H1 (cell line): ENCODE results near the gene LRPAP1. TPM values are rescaled to one million over a fixed set of nuclear protein-coding genes. Genes with fewer than 3 reads are reported as not detected.
A peak's percentile ranks its signal among the peaks of the same experiment; 100 is the strongest.

Experiments
- CTCF ChIA-PET: fragments of 300-600 bp; sonication (Branson Sonifier 250); formaldehyde crosslinking; loops from one replicate; lab custom pipeline; 2021; ENCODE audit not compliant: partially characterized antibody; lab: Charles Lee
- POLR2A ChIA-PET: fragments of 300-600 bp; sonication (Branson Sonifier 250); formaldehyde crosslinking; loops from one replicate; lab custom pipeline; 2021; ENCODE audit warnings: inconsistent platforms; ENCODE audit not compliant: partially characterized antibody; lab: Charles Lee
- DNase-seq, 2 experiments: peaks; one replicate each; pipeline versions ENCODE4 v3.0.0 to v3.0.0-alpha.2; 2010 to 2022; ENCODE audit warnings: low spot score in 2 of 2, low read depth in 1 of 2, mixed read lengths in 1 of 2
- FAIRE-seq: peaks from 2 replicates; lab custom pipeline; 2011; peaks lifted over from hg19 to GRCh38; lab: Jason Lieb, UNC
- H2AFZ ChIP-seq: 2 replicates; pipeline ENCODE4 v1.8.1; 2012; ENCODE audit warnings: low read length, inconsistent platforms
- H2AK5ac ChIP-seq: 2 replicates; pipeline ENCODE4 v1.6.1; 2013; ENCODE audit warnings: low read depth, low read length
- H2BK120ac ChIP-seq: replicated peaks from 2 replicates; pipeline ENCODE3; 2013; ENCODE audit warnings: low read depth, low read length, inconsistent platforms
- H2BK12ac ChIP-seq: 2 replicates; pipeline ENCODE4 v1.6.1; 2013; ENCODE audit warnings: low read depth, low read length
- H2BK15ac ChIP-seq: 2 replicates; pipeline ENCODE4 v1.6.1; 2013; ENCODE audit warnings: low read length
- H2BK20ac ChIP-seq: 2 replicates; pipeline ENCODE4 v1.6.1; 2013; ENCODE audit warnings: low read length
- H2BK5ac ChIP-seq: 2 replicates; pipeline ENCODE4 v1.6.1; 2013; ENCODE audit warnings: low read depth, low read length
- H3K14ac ChIP-seq: 2 replicates; pipeline ENCODE4 v1.6.1; 2013; ENCODE audit warnings: inconsistent platforms; ENCODE audit not compliant: insufficient read length
- H3K18ac ChIP-seq: 2 replicates; pipeline ENCODE4 v1.6.1; 2013; ENCODE audit warnings: low read length; ENCODE audit errors: extremely low read depth
- H3K23ac ChIP-seq: 2 replicates; pipeline ENCODE4 v1.6.1; 2013; ENCODE audit warnings: inconsistent platforms; ENCODE audit not compliant: insufficient read length
- H3K23me2 ChIP-seq: 2 replicates; pipeline ENCODE4 v1.6.1; 2013; ENCODE audit warnings: low read depth, low read length
- H3K27ac ChIP-seq: 2 replicates; pipeline ENCODE4 v1.6.1; 2011; ENCODE audit warnings: low read depth, low read length, inconsistent platforms
- H3K27me3 ChIP-seq, 4 experiments: replicated peaks in 1 of 4; 1 replicate in 1 of 4; 2 replicates in 3 of 4; pipeline versions ENCODE4 v1.6.1 to v1.8.1; 2011 to 2013; ENCODE audit warnings: low read length in 3 of 4, mild to moderate bottlenecking in 3 of 4, inconsistent platforms in 2 of 4, mixed read lengths in 2 of 4, moderate library complexity in 1 of 4; ENCODE audit not compliant: control insufficient read depth in 3 of 4, insufficient read depth in 3 of 4; ENCODE audit errors: extremely low read depth in 1 of 4
- H3K36me3 ChIP-seq, 4 experiments: 2 replicates each; pipeline versions ENCODE4 v1.6.1 to v1.8.1; 2011 to 2013; ENCODE audit warnings: mild to moderate bottlenecking in 4 of 4, low read length in 3 of 4, moderate library complexity in 2 of 4, control low read depth in 1 of 4, inconsistent platforms in 1 of 4; ENCODE audit not compliant: insufficient read depth in 4 of 4, control insufficient read depth in 2 of 4
- H3K4ac ChIP-seq: replicated peaks from 2 replicates; pipeline ENCODE3; 2013; ENCODE audit warnings: low read length, low read depth, mixed read lengths, inconsistent platforms; ENCODE audit not compliant: insufficient read length
- H3K4me1 ChIP-seq, 4 experiments: replicated peaks in 1 of 4; 1 replicate in 1 of 4; 2 replicates in 3 of 4; pipeline versions ENCODE4 v1.6.1 to v1.8.1; 2011 to 2013; ENCODE audit warnings: low read length in 3 of 4, inconsistent platforms in 2 of 4, mixed read lengths in 1 of 4; ENCODE audit not compliant: insufficient read depth in 4 of 4, control insufficient read depth in 3 of 4
- H3K4me2 ChIP-seq, 2 experiments: 2 replicates each; pipeline versions ENCODE4 v1.6.1 to v1.8.1; 2011 to 2013; ENCODE audit warnings: low read depth in 2 of 2, low read length in 2 of 2, control low read depth in 1 of 2, inconsistent platforms in 1 of 2, mild to moderate bottlenecking in 1 of 2; ENCODE audit not compliant: insufficient read depth in 1 of 2
- H3K4me3 ChIP-seq, 4 experiments: fragments of 200-600, 300-600 bp in 1 of 4; sonication (generic), shearing (Covaris generic), sonication (Bioruptor Twin) in 1 of 4; 2 replicates each; pipeline versions ENCODE4 v1.5.1 to v1.8.1; 2011 to 2016; ENCODE audit warnings: low read length in 4 of 4, low read depth in 3 of 4, control low read depth in 2 of 4, inconsistent platforms in 2 of 4, mild to moderate bottlenecking in 2 of 4, mixed read lengths in 1 of 4, moderate library complexity in 1 of 4; ENCODE audit not compliant: insufficient read depth in 2 of 4; ENCODE audit errors: extremely low read depth in 1 of 4
- H3K56ac ChIP-seq: replicated peaks from 2 replicates; pipeline ENCODE3; 2013; ENCODE audit warnings: low read depth, mild to moderate bottlenecking, mixed read lengths, low read length, inconsistent platforms; ENCODE audit not compliant: insufficient read length
- H3K79me1 ChIP-seq: 2 replicates; pipeline ENCODE4 v1.6.1; 2013; ENCODE audit warnings: low read depth, low read length, control low read depth
- H3K79me2 ChIP-seq, 2 experiments: 2 replicates each; pipeline versions ENCODE4 v1.6.1 to v1.8.1; 2012 to 2013; ENCODE audit warnings: low read length in 2 of 2, mild to moderate bottlenecking in 2 of 2, inconsistent platforms in 1 of 2; ENCODE audit not compliant: insufficient read depth in 2 of 2, control insufficient read depth in 1 of 2
- H3K9ac ChIP-seq, 4 experiments: replicated peaks in 1 of 4; 1 replicate in 1 of 4; 2 replicates in 3 of 4; pipeline versions ENCODE4 v1.6.1 to v1.8.1; 2011 to 2013; ENCODE audit warnings: low read depth in 3 of 4, low read length in 3 of 4, control low read depth in 2 of 4, mild to moderate bottlenecking in 2 of 4, moderate library complexity in 2 of 4, inconsistent platforms in 1 of 4; ENCODE audit errors: extremely low read depth in 1 of 4
- H3K9me3 ChIP-seq, 2 experiments: 2 replicates each; pipeline versions ENCODE4 v1.6.1 to v1.8.1; 2012 to 2013; ENCODE audit warnings: mild to moderate bottlenecking in 2 of 2, moderate library complexity in 2 of 2, control low read depth in 1 of 2, inconsistent platforms in 1 of 2, low read depth in 1 of 2, low read length in 1 of 2, mixed read lengths in 1 of 2; ENCODE audit not compliant: insufficient read depth in 2 of 2
- H4K20me1 ChIP-seq, 2 experiments: replicated peaks in 1 of 2; 2 replicates each; pipeline versions ENCODE3 to v1.8.1; 2011 to 2013; ENCODE audit warnings: inconsistent platforms in 2 of 2, low read length in 2 of 2, mild to moderate bottlenecking in 1 of 2; ENCODE audit not compliant: insufficient read depth in 2 of 2, control insufficient read depth in 1 of 2
- H4K5ac ChIP-seq: 2 replicates; pipeline ENCODE4 v1.6.1; 2013; ENCODE audit warnings: low read length, low read depth, mixed read lengths, inconsistent platforms; ENCODE audit not compliant: insufficient read length
- H4K8ac ChIP-seq: 2 replicates; pipeline ENCODE4 v1.8.0; 2013; ENCODE audit warnings: mild to moderate bottlenecking, moderate library complexity, low read length, inconsistent platforms; ENCODE audit not compliant: insufficient read depth; ENCODE audit errors: extremely low read depth
- H4K91ac ChIP-seq: replicated peaks from 2 replicates; pipeline ENCODE3; 2013; ENCODE audit warnings: low read length, mixed read lengths, inconsistent platforms; ENCODE audit not compliant: insufficient read length
- ASH2L ChIP-seq: fragments of 200-600, 300-600 bp; sonication (generic); IDR thresholded peaks from one replicate; pipeline ENCODE4 v1.7.1; 2017; ENCODE audit warnings: low read length
- ATF2 ChIP-seq: IDR thresholded peaks from 2 replicates; pipeline ENCODE4 v1.6.1; 2012; ENCODE audit warnings: low read length, inconsistent platforms
- BCL11A ChIP-seq, 2 experiments: IDR thresholded peaks; one replicate each; pipeline ENCODE4 v1.6.1; 2011; ENCODE audit warnings: low read depth in 2 of 2, low read length in 2 of 2, mild to moderate bottlenecking in 2 of 2
- CBX8 ChIP-seq: fragments of 300-800, 300-1000 bp; sonication (generic); IDR thresholded peaks from 2 replicates; pipeline ENCODE4 v1.7.1; 2016; ENCODE audit warnings: low read depth, low read length, borderline replicate concordance
- CHD1 ChIP-seq: IDR thresholded peaks from 2 replicates; pipeline ENCODE4 v1.6.1; 2012; ENCODE audit warnings: low read depth, low read length, improper control_type of control experiment
- GTF2F1 ChIP-seq: IDR thresholded peaks from 2 replicates; pipeline ENCODE4 v1.6.1; 2012; ENCODE audit warnings: low read depth, low read length, improper control_type of control experiment, borderline replicate concordance
- NANOG ChIP-seq: IDR thresholded peaks from 2 replicates; pipeline ENCODE4 v1.6.1; 2011; ENCODE audit warnings: low read length, low read depth, mild to moderate bottlenecking, inconsistent platforms; ENCODE audit not compliant: insufficient read depth, poor library complexity, severe bottlenecking
- PHF8 ChIP-seq: fragments of 200-600 bp; sonication (generic); conservative IDR thresholded peaks from 2 replicates; pipeline ENCODE4 v1.7.1; 2012; ENCODE audit warnings: low read depth, mild to moderate bottlenecking, inconsistent platforms, low read length, moderate library complexity
- SP4 ChIP-seq: IDR thresholded peaks from 2 replicates; pipeline ENCODE4 v1.6.1; 2012; ENCODE audit warnings: low read length, inconsistent platforms
- SUZ12 ChIP-seq: fragments of 200-600 bp; sonication (generic); IDR thresholded peaks from 2 replicates; pipeline ENCODE4 v1.6.1; 2012; ENCODE audit warnings: mild to moderate bottlenecking, inconsistent platforms, low read length, moderate library complexity, mixed read lengths
- USF2 ChIP-seq: IDR thresholded peaks from 2 replicates; pipeline ENCODE4 v1.6.1; 2011; ENCODE audit warnings: low read length, improper control_type of control experiment
- WGBS, 2 experiments: shearing (Covaris generic) in 1 of 2; methylation state at CpG; one replicate each; pipeline versions ENCODE4 v1.1.6 to v1.1.7; 2013 to 2015; ENCODE audit warnings: low lambda C conversion rate in 2 of 2, mixed read lengths in 2 of 2, inconsistent platforms in 1 of 2, low coverage in 1 of 2, missing lambda C conversion rate in 1 of 2; ENCODE audit not compliant: insufficient replicate concordance in 2 of 2, insufficient coverage in 1 of 2, insufficient read length in 1 of 2; ENCODE audit errors: extremely low coverage in 1 of 2, missing lambda C conversion rate in 1 of 2; 5-methylcytosine and 5-hydroxymethylcytosine counted together
- polyA plus RNA-seq, 7 experiments: library from polyadenylated mRNA; depleted of rRNA in 3 of 7; stranded (reverse) in 5 of 7; unstranded in 2 of 7; fragments of >200 nt in 5 of 7; fragments of 200-250 nt in 2 of 7; gene quantifications; 1 replicate in 5 of 7; 2 replicates in 1 of 7; 4 replicates in 1 of 7; pipeline versions ENCODE4 v1.2.1 to v1.2.3, GENCODE V29; 2011 to 2013; ENCODE audit warnings: missing spikeins in 2 of 7, mixed read lengths in 2 of 7
- total RNA-seq: library from RNA; stranded (reverse); fragmentation: NEBNext Ultra II Directional; extraction: Animal tissue kit (Norgen Biotek cat#: 25700); gene quantifications from 2 replicates; pipeline ENCODE4 v1.2.1, GENCODE V29; 2021

The LRPAP1 gene
- total and polyA plus RNA-seq, 2 of the 8 experiments (the other 6 are each of a cell fraction or from before 2014, with no cell fraction given), result 31.1 to 101 TPM

- ChIA-PET CTCF (interaction anchor here (1.6 to 5.8 kb wide), 3 partner anchors 12 to 39 kb away, joined by 4 to 41 read pairs (median 32); no protein-coding TSS in a partner anchor), POLR2A (interaction anchor here (0.7 to 1.1 kb wide), 2 partner anchors 11 to 61 kb away, joined by 3 to 4 read pairs; no protein-coding TSS in a partner anchor)
- no peak for FAIRE-seq
- TF ChIP-seq CBX8 (no peak), NANOG (no peak), USF2 (no peak), CHD1 (no peak), SUZ12 (no peak), BCL11A (IDR thresholded peaks at IDR 0.05; ENCODE audit: low read depth in 2 of 2, low read length in 2 of 2) (no peak), SP4 (no peak), GTF2F1 (no peak), PHF8 (no peak), ASH2L (no peak), ATF2 (no peak)
Measured at GRCh38 chr4:3482707-3483106, 49.5 kb downstream of the LRPAP1 start.

More at GRCh38 chr4:3482707-3483106, 49.5 kb downstream of the LRPAP1 start:
- Histone ChIP-seq H3K23ac (no peak overlapping the region), H3K18ac (no peak overlapping the region), H4K20me1 (peaks cover 0 to 5% of the 10 kb centered on the region in 2 experiments), H2AFZ (no peak overlapping the region), H3K56ac (no peak overlapping the region), H4K91ac (no peak overlapping the region), H2BK20ac (0 out of 2 replicates have a peak overlapping the region, but pooled peaks have one; percentile 48), H3K27me3 (peaks cover 13 to 84% (median 61%) of the 10 kb centered on the region in 4 experiments), H3K4me1 (peaks cover 0 to 37% (median 24%) of the 10 kb centered on the region in 4 experiments; a peak in 6 of 7 replicates), H4K8ac (no peak overlapping the region), H3K14ac (no peak overlapping the region), H3K9me3 (no peaks in the 10 kb centered on the region), H3K4ac (no peak overlapping the region), H4K5ac (no peak overlapping the region), H2AK5ac (no peak overlapping the region), H3K79me2 (no peaks in the 10 kb centered on the region), H3K36me3 (no peaks in the 10 kb centered on the region), H3K27ac (no peak overlapping the region), H2BK5ac (no peak overlapping the region), H2BK12ac (no peak overlapping the region), H3K4me3 (no peak overlapping the region), H3K79me1 (no peaks in the 10 kb centered on the region), H2BK120ac (no peak overlapping the region), H3K23me2 (peaks cover 3% of the 10 kb centered on the region; the same call in 1 of the 2 replicates), H3K4me2 (no peak overlapping the region), H2BK15ac (no peak overlapping the region), H3K9ac (no peak overlapping the region)
- DNase-seq, result no peak
- 84% methylated on average over 10 of the region's 12 CpGs; no CpG with 5 or more reads in 1 of the 2 experiments for WGBS, 2 experiments
